Thyroid gland (tissue), 4 donors: ENCODE measurements around the gene PTGDR.

ENCODE experiments used
- POLR2A ChIP-seq, 2 donors: fragments of 450-650 bp; IDR thresholded peaks; one replicate each; pipeline ENCODE4 v1.6.1; 2017; ENCODE audit warnings: antibody characterized with exemption in 2 of 2, mild to moderate bottlenecking in 2 of 2, moderate library complexity in 1 of 2
- TF ChIP-seq, protein P1 (sequence below), 6 experiments: fragments of 200-600 bp in 3 of 6; fragments of 450-650 bp in 3 of 6; sonication (generic) in 3 of 6; IDR thresholded peaks; one replicate each; pipeline ENCODE4 v1.5.1; 2016 to 2019; ENCODE audit warnings: antibody characterized with exemption in 6 of 6, mild to moderate bottlenecking in 2 of 6, inconsistent platforms in 1 of 6, moderate library complexity in 1 of 6

DNA sequence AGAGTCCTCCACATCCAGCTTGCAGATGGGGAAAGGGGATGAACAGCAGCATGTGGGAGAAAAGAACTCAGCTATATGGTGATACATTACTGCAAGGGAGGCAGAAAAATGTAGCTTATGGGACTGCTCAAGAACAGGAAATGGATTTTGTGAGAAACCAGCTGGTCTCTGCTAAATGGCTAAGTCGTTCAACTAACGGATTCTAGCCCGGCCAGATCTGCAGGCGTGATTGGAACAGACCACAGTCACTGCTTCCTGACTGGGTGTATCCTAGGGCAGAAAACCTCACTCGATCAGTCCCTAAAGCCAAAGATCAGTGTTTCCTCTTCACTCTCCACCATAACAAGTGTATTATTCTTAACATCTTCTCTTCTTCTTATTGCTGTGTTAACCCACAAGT lies 8.1 kb upstream of the PTGDR start:
- TF ChIP-seq, protein P1, sequence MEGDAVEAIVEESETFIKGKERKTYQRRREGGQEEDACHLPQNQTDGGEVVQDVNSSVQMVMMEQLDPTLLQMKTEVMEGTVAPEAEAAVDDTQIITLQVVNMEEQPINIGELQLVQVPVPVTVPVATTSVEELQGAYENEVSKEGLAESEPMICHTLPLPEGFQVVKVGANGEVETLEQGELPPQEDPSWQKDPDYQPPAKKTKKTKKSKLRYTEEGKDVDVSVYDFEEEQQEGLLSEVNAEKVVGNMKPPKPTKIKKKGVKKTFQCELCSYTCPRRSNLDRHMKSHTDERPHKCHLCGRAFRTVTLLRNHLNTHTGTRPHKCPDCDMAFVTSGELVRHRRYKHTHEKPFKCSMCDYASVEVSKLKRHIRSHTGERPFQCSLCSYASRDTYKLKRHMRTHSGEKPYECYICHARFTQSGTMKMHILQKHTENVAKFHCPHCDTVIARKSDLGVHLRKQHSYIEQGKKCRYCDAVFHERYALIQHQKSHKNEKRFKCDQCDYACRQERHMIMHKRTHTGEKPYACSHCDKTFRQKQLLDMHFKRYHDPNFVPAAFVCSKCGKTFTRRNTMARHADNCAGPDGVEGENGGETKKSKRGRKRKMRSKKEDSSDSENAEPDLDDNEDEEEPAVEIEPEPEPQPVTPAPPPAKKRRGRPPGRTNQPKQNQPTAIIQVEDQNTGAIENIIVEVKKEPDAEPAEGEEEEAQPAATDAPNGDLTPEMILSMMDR (IDR thresholded peaks at IDR 0.05): no peak
- no peak for TF ChIP-seq POLR2A (IDR thresholded peaks at IDR 0.05)
